Thyroid gland (tissue), 4 donors: ENCODE measurements around the gene RNF220.

Experiments
- CTCF ChIP-seq, 6 experiments: fragments of 200-600 bp in 3 of 6; fragments of 450-650 bp in 3 of 6; sonication (generic) in 3 of 6; IDR thresholded peaks; one replicate each; pipeline ENCODE4 v1.5.1; 2016 to 2019; ENCODE audit warnings: antibody characterized with exemption in 6 of 6, mild to moderate bottlenecking in 2 of 6, inconsistent platforms in 1 of 6, moderate library complexity in 1 of 6
- POLR2A ChIP-seq, 2 donors: fragments of 450-650 bp; IDR thresholded peaks; one replicate each; pipeline ENCODE4 v1.6.1; 2017; ENCODE audit warnings: antibody characterized with exemption in 2 of 2, mild to moderate bottlenecking in 2 of 2, moderate library complexity in 1 of 2

GRCh38 chr1:44631647-44632539 lies 226.8 kb downstream of the RNF220 start:
- TF ChIP-seq CTCF (IDR thresholded peaks at IDR 0.05) (peak in 1 of 6 experiments; percentile 19), POLR2A (IDR thresholded peaks at IDR 0.05) (peak; percentile 58 to 86)
